Keratinocyte (primary cell): ENCODE data around the gene ATP2B1. TPM values are rescaled to one million over a fixed set of nuclear protein-coding genes. Genes with fewer than 3 reads are reported as not detected.

Experiments used
- DNase-seq: peaks from one replicate; pipeline ENCODE4 v3.0.0-alpha.2; 2011; ENCODE audit warnings: low read depth, missing footprints, low spot score
- FAIRE-seq: peaks from 2 replicates; lab custom pipeline; 2011; peaks lifted over from hg19 to GRCh38; lab: Jason Lieb, UNC
- H2AFZ ChIP-seq: 2 replicates; pipeline ENCODE4 v1.6.0; 2012; ENCODE audit warnings: low read length, control low read depth, inconsistent platforms; ENCODE audit not compliant: control insufficient read depth
- H3K27ac ChIP-seq: 2 replicates; pipeline ENCODE4 v1.5.1; 2011; ENCODE audit warnings: low read length; ENCODE audit not compliant: control insufficient read depth, insufficient read depth
- H3K27me3 ChIP-seq: 3 replicates; pipeline ENCODE4 v1.6.0; 2011; ENCODE audit warnings: low read length; ENCODE audit not compliant: control insufficient read depth, insufficient read depth; ENCODE audit errors: extremely low read depth
- H3K36me3 ChIP-seq, 2 experiments: 2 replicates in 1 of 2; 3 replicates in 1 of 2; pipeline ENCODE4 v1.5.1; 2011; ENCODE audit warnings: low read length in 2 of 2, mild to moderate bottlenecking in 1 of 2; ENCODE audit not compliant: control insufficient read depth in 2 of 2, insufficient read depth in 2 of 2; ENCODE audit errors: extremely low read depth in 1 of 2
- H3K4me1 ChIP-seq: 3 replicates; pipeline ENCODE4 v1.5.1; 2011; ENCODE audit warnings: low read length; ENCODE audit not compliant: control insufficient read depth, insufficient read depth; ENCODE audit errors: extremely low read depth
- H3K4me2 ChIP-seq: 3 replicates; pipeline ENCODE4 v1.6.0; 2011; ENCODE audit warnings: low read depth, low read length; ENCODE audit not compliant: control insufficient read depth, insufficient read depth; ENCODE audit errors: extremely low read depth
- H3K4me3 ChIP-seq, 3 experiments: fragments of 200-600 bp in 1 of 3; sonication (generic) in 1 of 3; 2 replicates in 2 of 3; 3 replicates in 1 of 3; pipeline ENCODE4 v1.5.1; 2011 to 2016; ENCODE audit warnings: low read length in 3 of 3, mild to moderate bottlenecking in 3 of 3, control low read depth in 2 of 3, inconsistent platforms in 1 of 3, low read depth in 1 of 3, mixed read lengths in 1 of 3, mixed run types in 1 of 3, moderate library complexity in 1 of 3; ENCODE audit not compliant: control insufficient read depth in 2 of 3, insufficient read depth in 2 of 3; ENCODE audit errors: extremely low read depth in 1 of 3
- H3K79me2 ChIP-seq: 2 replicates; pipeline ENCODE4 v1.6.0; 2012; ENCODE audit warnings: low read length; ENCODE audit not compliant: control insufficient read depth, insufficient read depth
- H3K9ac ChIP-seq: 3 replicates; pipeline ENCODE4 v1.6.0; 2011; ENCODE audit warnings: low read length; ENCODE audit not compliant: control insufficient read depth, insufficient read depth; ENCODE audit errors: extremely low read depth
- H3K9me1 ChIP-seq: 3 replicates; pipeline ENCODE4 v1.6.0; 2011; ENCODE audit warnings: low read length; ENCODE audit not compliant: control insufficient read depth, insufficient read depth; ENCODE audit errors: extremely low read depth
- H3K9me3 ChIP-seq: 2 replicates; pipeline ENCODE4 v1.5.1; 2012; ENCODE audit warnings: low read depth, low read length; ENCODE audit not compliant: control insufficient read depth
- H4K20me1 ChIP-seq: 3 replicates; pipeline ENCODE4 v1.6.0; 2011; ENCODE audit warnings: low read length; ENCODE audit not compliant: control insufficient read depth, insufficient read depth; ENCODE audit errors: extremely low read depth
- EZH2 ChIP-seq: IDR thresholded peaks from one replicate; pipeline ENCODE4 v1.6.1; 2012; ENCODE audit warnings: inconsistent platforms, mild to moderate bottlenecking, low read length, moderate library complexity
- dilution Hi-C: fragments of 300-500 bp; cut with MboI; formaldehyde crosslinking; loops from one replicate; pipeline ENCODE4 v1.7.0; 2020; ENCODE audit warnings: low sequenced_read_pairs; ENCODE audit not compliant: extremely low pct_ligation_motif_present
- polyA plus RNA-seq, 5 experiments: library from polyadenylated mRNA; depleted of rRNA in 3 of 5; stranded (reverse) in 3 of 5; stranded (forward) in 1 of 5; unstranded in 1 of 5; fragments of >200 nt; gene quantifications; 1 replicate in 1 of 5; 2 replicates in 3 of 5; 3 replicates in 1 of 5; pipeline versions ENCODE4 v1.2.1 to v1.2.3, GENCODE V29; 2011 to 2012; ENCODE audit warnings: missing spikeins in 2 of 5, low read depth in 1 of 5, low replicate concordance in 1 of 5
- TF ChIP-seq, protein P1 (sequence below), 3 experiments: IDR thresholded peaks in 1 of 3; conservative IDR thresholded peaks in 1 of 3; optimal IDR thresholded peaks in 1 of 3; 2 replicates in 2 of 3; 3 replicates in 1 of 3; pipeline versions ENCODE3 to v1.5.1; 2011; ENCODE audit warnings: low read length in 3 of 3, mild to moderate bottlenecking in 3 of 3, moderate library complexity in 2 of 3, control low read depth in 1 of 3, inconsistent platforms in 1 of 3; ENCODE audit not compliant: insufficient read depth in 2 of 3; ENCODE audit errors: extremely low read depth in 1 of 3

The ATP2B1 gene
- polyA plus RNA-seq, 1 donor (not counting 4 experiments of a cell fraction or from before 2014, with no cell fraction given): 24.6 TPM

DNA sequence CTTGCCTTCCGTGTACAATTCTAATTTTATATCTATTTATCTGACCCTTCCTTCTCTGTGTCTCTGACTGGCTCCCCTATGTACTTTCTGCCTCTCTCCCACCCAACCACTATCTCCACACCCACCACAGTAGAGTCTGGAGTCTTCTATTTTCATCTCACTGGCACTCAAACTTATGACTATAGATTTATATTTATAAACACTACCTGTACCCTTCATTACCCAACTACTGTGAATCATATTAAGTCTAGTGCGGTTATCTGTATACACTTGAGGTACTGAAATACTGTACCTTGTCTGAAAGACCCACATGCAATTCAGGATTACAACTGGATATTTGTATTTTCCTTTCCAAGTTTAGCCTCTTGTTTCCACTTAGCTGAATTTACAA is 36.1 kb downstream of the ATP2B1 start:
- no peaks in the 10 kb centered on the region for H3K4me1 ChIP-seq
- H3K9me3 ChIP-seq: no peaks in the 10 kb centered on the region
- no peak overlapping the region for H3K4me3 ChIP-seq
- dilution Hi-C loops: no loop called here
- H3K36me3 ChIP-seq: no peaks in the 10 kb centered on the region
- H3K27me3 ChIP-seq: no peaks in the 10 kb centered on the region
- H3K9me1 ChIP-seq: no peaks in the 10 kb centered on the region
- FAIRE-seq (no peak), DNase-seq (no peak)
- H2AFZ ChIP-seq: no peak overlapping the region
- H4K20me1 ChIP-seq: peaks cover 5% of the 10 kb centered on the region
- TF ChIP-seq, protein P1, sequence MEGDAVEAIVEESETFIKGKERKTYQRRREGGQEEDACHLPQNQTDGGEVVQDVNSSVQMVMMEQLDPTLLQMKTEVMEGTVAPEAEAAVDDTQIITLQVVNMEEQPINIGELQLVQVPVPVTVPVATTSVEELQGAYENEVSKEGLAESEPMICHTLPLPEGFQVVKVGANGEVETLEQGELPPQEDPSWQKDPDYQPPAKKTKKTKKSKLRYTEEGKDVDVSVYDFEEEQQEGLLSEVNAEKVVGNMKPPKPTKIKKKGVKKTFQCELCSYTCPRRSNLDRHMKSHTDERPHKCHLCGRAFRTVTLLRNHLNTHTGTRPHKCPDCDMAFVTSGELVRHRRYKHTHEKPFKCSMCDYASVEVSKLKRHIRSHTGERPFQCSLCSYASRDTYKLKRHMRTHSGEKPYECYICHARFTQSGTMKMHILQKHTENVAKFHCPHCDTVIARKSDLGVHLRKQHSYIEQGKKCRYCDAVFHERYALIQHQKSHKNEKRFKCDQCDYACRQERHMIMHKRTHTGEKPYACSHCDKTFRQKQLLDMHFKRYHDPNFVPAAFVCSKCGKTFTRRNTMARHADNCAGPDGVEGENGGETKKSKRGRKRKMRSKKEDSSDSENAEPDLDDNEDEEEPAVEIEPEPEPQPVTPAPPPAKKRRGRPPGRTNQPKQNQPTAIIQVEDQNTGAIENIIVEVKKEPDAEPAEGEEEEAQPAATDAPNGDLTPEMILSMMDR (optimal IDR thresholded peaks at IDR 0.05 in 1 of 3, IDR thresholded peaks at IDR 0.05 in 1 of 3, conservative IDR thresholded peaks at IDR 0.05 in 1 of 3; ENCODE audit: extremely low read depth in 1 of 3, insufficient read depth in 2 of 3, low read length in 3 of 3): no peak
- no peak for TF ChIP-seq EZH2
- H3K4me2 ChIP-seq: no peak overlapping the region
- peaks cover 62% of the 10 kb centered on the region for H3K79me2 ChIP-seq
- no peak overlapping the region for H3K9ac ChIP-seq
- H3K27ac ChIP-seq: no peak overlapping the region

DNA sequence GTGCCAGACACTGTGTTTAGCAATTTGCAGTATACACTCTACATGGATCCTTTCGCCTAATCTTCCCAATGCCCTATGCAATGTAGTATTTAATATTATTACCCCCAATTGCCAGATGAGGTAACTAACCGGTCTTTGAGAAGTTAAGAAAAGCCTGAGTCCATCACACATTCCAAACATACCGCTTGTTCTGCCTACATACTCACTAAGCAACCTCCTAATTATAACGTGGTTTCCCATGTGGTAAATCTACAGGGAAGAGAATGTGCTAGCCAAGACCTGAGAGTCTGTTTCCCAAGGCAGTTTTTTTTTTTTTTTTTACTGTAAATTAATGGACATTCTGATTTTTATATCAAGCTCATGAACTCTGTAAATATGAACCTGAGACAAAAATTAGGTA is 37.2 kb downstream of the ATP2B1 start:
- dilution Hi-C loops: no loop called here
- no peak overlapping the region for H3K4me3 ChIP-seq
- H3K27ac ChIP-seq: no peak overlapping the region
- H3K9me1 ChIP-seq: no peaks in the 10 kb centered on the region
- H3K9ac ChIP-seq: no peak overlapping the region
- FAIRE-seq: no peak
- H3K79me2 ChIP-seq: peaks cover 58% of the 10 kb centered on the region
- no peak for DNase-seq
- no peak overlapping the region for H3K4me2 ChIP-seq
- TF ChIP-seq EZH2: no peak
- TF ChIP-seq, protein P1 (optimal IDR thresholded peaks at IDR 0.05 in 1 of 3, IDR thresholded peaks at IDR 0.05 in 1 of 3, conservative IDR thresholded peaks at IDR 0.05 in 1 of 3; ENCODE audit: extremely low read depth in 1 of 3, insufficient read depth in 2 of 3, low read length in 3 of 3): no peak
- no peaks in the 10 kb centered on the region for H3K27me3 ChIP-seq
- H3K4me1 ChIP-seq: no peaks in the 10 kb centered on the region
- no peaks in the 10 kb centered on the region for H3K36me3 ChIP-seq
- H4K20me1 ChIP-seq: peaks cover 5% of the 10 kb centered on the region
- no peak overlapping the region for H2AFZ ChIP-seq
- no peaks in the 10 kb centered on the region for H3K9me3 ChIP-seq
